ENCODE measurements around the gene SNAPIN.

GRCh38 chr1:153711026-153711425 is 52.5 kb downstream of the SNAPIN start:
- TF ChIP-seq CTCF (IDR thresholded peaks at IDR 0.05; ENCODE audit: low read length) (no peak), EZH2phosphoT487 (IDR thresholded peaks at IDR 0.05; ENCODE audit: low read length) (no peak), EZH2 (optimal IDR thresholded peaks at IDR 0.05; ENCODE audit: low read depth, low read length) (no peak)

Data from MM.1S (cell line).